HepG2 (cell line): ENCODE results near the gene ALDH16A1. TPM values are rescaled to one million over a fixed set of nuclear protein-coding genes. Genes with fewer than 3 reads are reported as not detected.

Experiments
- ARID3A ChIP-seq: IDR thresholded peaks from 2 replicates; pipeline ENCODE4 v1.6.1; 2012; ENCODE audit warnings: low read depth, low read length, improper control_type of control experiment
- CBX2 ChIP-seq, 2 experiments: fragments of 200-600 bp in 1 of 2; sonication (generic); formaldehyde crosslinking in 1 of 2; IDR thresholded peaks; 2 replicates each; pipeline versions ENCODE4 v1.7.0 to v1.8.1; 2018 to 2022; ENCODE audit warnings: low read depth in 2 of 2, low read length in 1 of 2, mild to moderate bottlenecking in 1 of 2, missing genetic modification reagents in 1 of 2
- FOXA1 ChIP-seq, 2 experiments: fragments of 450-650 bp in 1 of 2; sonication (generic) in 1 of 2; formaldehyde crosslinking in 1 of 2; IDR thresholded peaks; 2 replicates each; pipeline versions ENCODE4 v1.4.0 to v1.6.1; 2016 to 2020; ENCODE audit warnings: missing genetic modification reagents in 1 of 2
- GATAD2A ChIP-seq: IDR thresholded peaks from 2 replicates; pipeline ENCODE4 v1.6.1; 2016
- NFATC3 ChIP-seq: sonication (generic); formaldehyde crosslinking; IDR thresholded peaks from 2 replicates; pipeline ENCODE4 v1.5.1; 2020; ENCODE audit warnings: mild to moderate bottlenecking, missing genetic modification reagents
- RBFOX2 ChIP-seq: fragments of 200-400 bp; formaldehyde crosslinking; IDR thresholded peaks from 2 replicates; pipeline ENCODE4 v1.6.1; 2017; ENCODE audit warnings: low read depth, mild to moderate bottlenecking, low read length
- SRSF1 ChIP-seq: fragments of 200-400 bp; formaldehyde crosslinking; optimal IDR thresholded peaks from 2 replicates; pipeline ENCODE3; 2017; ENCODE audit warnings: mild to moderate bottlenecking, low read depth, low read length, moderate library complexity
- TMF1 ChIP-seq: sonication (generic); formaldehyde crosslinking; IDR thresholded peaks from 2 replicates; pipeline ENCODE4 v1.8.1; 2022; ENCODE audit warnings: low read depth, missing genetic modification reagents
- TSC22D2 ChIP-seq: sonication (generic); formaldehyde crosslinking; IDR thresholded peaks from 2 replicates; pipeline ENCODE4 v1.5.1; 2020; ENCODE audit warnings: missing genetic modification reagents, mild to moderate bottlenecking, borderline replicate concordance
- ZNF530 ChIP-seq: sonication (generic); formaldehyde crosslinking; IDR thresholded peaks from 2 replicates; pipeline ENCODE4 v1.5.0; 2020; ENCODE audit warnings: low read depth, mild to moderate bottlenecking, missing genetic modification reagents
- ZNF557 ChIP-seq: sonication (generic); formaldehyde crosslinking; IDR thresholded peaks from 2 replicates; pipeline ENCODE4 v1.4.0; 2020; ENCODE audit warnings: missing genetic modification reagents
- ZNF646 ChIP-seq: sonication (generic); formaldehyde crosslinking; IDR thresholded peaks from 2 replicates; pipeline ENCODE4 v1.9.0; 2021; ENCODE audit warnings: mild to moderate bottlenecking, missing genetic modification reagents
- ZNF850 ChIP-seq: sonication (generic); formaldehyde crosslinking; conservative IDR thresholded peaks from 2 replicates; pipeline ENCODE4 v1.9.0; 2021; ENCODE audit warnings: mild to moderate bottlenecking, missing genetic modification reagents
- polyA plus RNA-seq, 8 experiments: library from polyadenylated mRNA; depleted of rRNA in 3 of 8; stranded (reverse) in 7 of 8; unstranded in 1 of 8; fragments of >200 nt; fragmentation: Illumina TruSeq in 4 of 8; extraction: Trizol in 4 of 8; gene quantifications; 2 replicates each; pipeline versions ENCODE4 v1.2.1 to v1.2.3, GENCODE V29; 2011 to 2016; ENCODE audit warnings: low read depth in 4 of 8, missing spikeins in 1 of 8, mixed read lengths in 1 of 8; ENCODE audit not compliant: insufficient read depth in 1 of 8
- total RNA-seq, 5 experiments: library from RNA; depleted of rRNA; stranded (reverse); fragments of >200 nt; fragmentation: Illumina TruSeq; extraction: Trizol; gene quantifications; 2 replicates each; pipeline ENCODE4 v1.2.3, GENCODE V29; 2016; ENCODE audit warnings: low read depth in 1 of 5
- TF ChIP-seq, protein P1 (sequence below): sonication (generic); formaldehyde crosslinking; IDR thresholded peaks from 2 replicates; pipeline ENCODE4 v1.5.0; 2020; ENCODE audit warnings: missing genetic modification reagents
- TF ChIP-seq, protein P2 (sequence below): IDR thresholded peaks from 2 replicates; pipeline ENCODE4 v1.6.1; 2016; ENCODE audit warnings: control low read depth

Gene ALDH16A1
- total and polyA plus RNA-seq, 2 of the 13 experiments (the other 11 are each of a cell fraction or from before 2014, with no cell fraction given) = 8.4 to 34.9 TPM

- no peak for TF ChIP-seq TSC22D2
- no peak for TF ChIP-seq SRSF1
- no peak for TF ChIP-seq FOXA1 (IDR thresholded peaks at IDR 0.05)
- TF ChIP-seq FOXA1 (CRISPR knock-in tag; IDR thresholded peaks at IDR 0.05) = peak; percentile 79
- no peak for TF ChIP-seq ZNF850 (CRISPR knock-in tag)
- TF ChIP-seq RBFOX2 = peak; percentile 85
- no peak for TF ChIP-seq ZNF646 (CRISPR knock-in tag)
- TF ChIP-seq ZNF557 = no peak
- no peak for TF ChIP-seq NFATC3 (CRISPR knock-in tag)
- TF ChIP-seq, protein P1, sequence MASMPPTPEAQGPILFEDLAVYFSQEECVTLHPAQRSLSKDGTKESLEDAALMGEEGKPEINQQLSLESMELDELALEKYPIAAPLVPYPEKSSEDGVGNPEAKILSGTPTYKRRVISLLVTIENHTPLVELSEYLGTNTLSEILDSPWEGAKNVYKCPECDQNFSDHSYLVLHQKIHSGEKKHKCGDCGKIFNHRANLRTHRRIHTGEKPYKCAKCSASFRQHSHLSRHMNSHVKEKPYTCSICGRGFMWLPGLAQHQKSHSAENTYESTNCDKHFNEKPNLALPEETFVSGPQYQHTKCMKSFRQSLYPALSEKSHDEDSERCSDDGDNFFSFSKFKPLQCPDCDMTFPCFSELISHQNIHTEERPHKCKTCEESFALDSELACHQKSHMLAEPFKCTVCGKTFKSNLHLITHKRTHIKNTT (CRISPR knock-in tag) = no peak
- TF ChIP-seq, protein P2, sequence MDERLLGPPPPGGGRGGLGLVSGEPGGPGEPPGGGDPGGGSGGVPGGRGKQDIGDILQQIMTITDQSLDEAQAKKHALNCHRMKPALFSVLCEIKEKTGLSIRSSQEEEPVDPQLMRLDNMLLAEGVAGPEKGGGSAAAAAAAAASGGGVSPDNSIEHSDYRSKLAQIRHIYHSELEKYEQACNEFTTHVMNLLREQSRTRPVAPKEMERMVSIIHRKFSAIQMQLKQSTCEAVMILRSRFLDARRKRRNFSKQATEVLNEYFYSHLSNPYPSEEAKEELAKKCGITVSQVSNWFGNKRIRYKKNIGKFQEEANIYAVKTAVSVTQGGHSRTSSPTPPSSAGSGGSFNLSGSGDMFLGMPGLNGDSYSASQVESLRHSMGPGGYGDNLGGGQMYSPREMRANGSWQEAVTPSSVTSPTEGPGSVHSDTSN (CRISPR knock-in tag) = no peak
- TF ChIP-seq GATAD2A (CRISPR knock-in tag) = no peak; the same call in 1 of the 2 replicates
- no peak for TF ChIP-seq CBX2 (IDR thresholded peaks at IDR 0.05; ENCODE audit: low read depth, low read length)
- TF ChIP-seq CBX2 (CRISPR knock-in tag; IDR thresholded peaks at IDR 0.05; ENCODE audit: low read depth) = no peak
- TF ChIP-seq ZNF530 = no peak
- TF ChIP-seq TMF1 (CRISPR knock-in tag) = no peak
- TF ChIP-seq ARID3A = no peak
Observed at GRCh38 chr19:49492573-49493405, 39.8 kb downstream of the ALDH16A1 start (continued).
